A673 (cell line): Measurements from ENCODE around the gene SFXN1.

Experiments used
- EZH2 ChIP-seq: fragments of 200-600 bp; sonication (generic); IDR thresholded peaks from 2 replicates; pipeline ENCODE4 v1.6.1; 2017; ENCODE audit warnings: borderline replicate concordance, low read depth, mild to moderate bottlenecking, mixed read lengths, antibody characterized with exemption, low read length; ENCODE audit not compliant: poor library complexity, severe bottlenecking
- TF ChIP-seq, protein P1 (sequence below): fragments of 300-800, 200-600 bp; sonication (generic); conservative IDR thresholded peaks from 2 replicates; pipeline ENCODE4 v1.5.1; 2017; ENCODE audit warnings: low read depth, mild to moderate bottlenecking, antibody characterized with exemption, low read length, moderate library complexity, mixed read lengths

DNA sequence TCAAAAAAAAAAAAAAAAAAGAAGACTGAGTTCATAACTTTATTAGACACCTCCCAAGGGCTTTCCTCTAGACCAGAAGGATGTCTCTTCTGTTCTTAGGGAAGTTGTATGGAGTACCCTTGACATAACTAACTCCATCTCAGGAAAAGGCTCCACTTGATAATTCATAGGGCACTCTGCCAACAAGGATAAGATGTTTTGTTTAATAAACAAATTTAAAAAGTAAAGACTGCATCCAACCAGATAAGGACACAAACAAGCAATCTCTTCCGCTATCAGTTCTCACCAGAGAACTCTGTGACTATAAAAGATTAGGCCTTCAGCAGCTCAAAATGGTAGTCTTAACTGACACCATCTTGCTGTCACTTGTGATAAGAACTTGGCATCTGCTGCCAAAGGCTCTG, 65.8 kb downstream of the SFXN1 start:
- TF ChIP-seq, protein P1, sequence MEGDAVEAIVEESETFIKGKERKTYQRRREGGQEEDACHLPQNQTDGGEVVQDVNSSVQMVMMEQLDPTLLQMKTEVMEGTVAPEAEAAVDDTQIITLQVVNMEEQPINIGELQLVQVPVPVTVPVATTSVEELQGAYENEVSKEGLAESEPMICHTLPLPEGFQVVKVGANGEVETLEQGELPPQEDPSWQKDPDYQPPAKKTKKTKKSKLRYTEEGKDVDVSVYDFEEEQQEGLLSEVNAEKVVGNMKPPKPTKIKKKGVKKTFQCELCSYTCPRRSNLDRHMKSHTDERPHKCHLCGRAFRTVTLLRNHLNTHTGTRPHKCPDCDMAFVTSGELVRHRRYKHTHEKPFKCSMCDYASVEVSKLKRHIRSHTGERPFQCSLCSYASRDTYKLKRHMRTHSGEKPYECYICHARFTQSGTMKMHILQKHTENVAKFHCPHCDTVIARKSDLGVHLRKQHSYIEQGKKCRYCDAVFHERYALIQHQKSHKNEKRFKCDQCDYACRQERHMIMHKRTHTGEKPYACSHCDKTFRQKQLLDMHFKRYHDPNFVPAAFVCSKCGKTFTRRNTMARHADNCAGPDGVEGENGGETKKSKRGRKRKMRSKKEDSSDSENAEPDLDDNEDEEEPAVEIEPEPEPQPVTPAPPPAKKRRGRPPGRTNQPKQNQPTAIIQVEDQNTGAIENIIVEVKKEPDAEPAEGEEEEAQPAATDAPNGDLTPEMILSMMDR: no peak
- TF ChIP-seq EZH2: no peak
